GM23338 (cell line): ENCODE measurements around the gene NPAS3. TPM values are rescaled to one million over a fixed set of nuclear protein-coding genes. Genes with fewer than 3 reads are reported as not detected.

Experiments used
- ATAC-seq: fragments of 200-7000 bp; cut with Tn5 transposase; 3 replicates; pipeline ENCODE4 v1.9.1; 2020
- DNase-seq: peaks from one replicate; pipeline ENCODE4 v3.0.0-alpha.2; 2015; ENCODE audit warnings: low spot score
- H2AFZ ChIP-seq: fragments of 200-600 bp; sonication (generic); 2 replicates; pipeline ENCODE4 v1.8.0; 2016; ENCODE audit warnings: antibody characterized with exemption, mild to moderate bottlenecking, moderate library complexity
- H3F3A ChIP-seq: fragments of 200-600 bp; sonication (generic); replicated peaks from 2 replicates; pipeline ENCODE4 v1.8.0; 2017; ENCODE audit warnings: antibody characterized with exemption, mixed run types, low read depth
- H3K27ac ChIP-seq: fragments of 200-600 bp; sonication (generic); 2 replicates; pipeline ENCODE4 v1.6.1; 2016; ENCODE audit warnings: low read depth
- H3K27me3 ChIP-seq: fragments of 200-600 bp; sonication (generic); 2 replicates; pipeline ENCODE4 v1.8.0; 2016; ENCODE audit warnings: mild to moderate bottlenecking, mixed run types, moderate library complexity; ENCODE audit not compliant: insufficient read depth
- H3K36me3 ChIP-seq: fragments of 200-600 bp; sonication (generic); 2 replicates; pipeline ENCODE4 v1.8.0; 2016; ENCODE audit warnings: mild to moderate bottlenecking; ENCODE audit not compliant: insufficient read depth
- H3K4me1 ChIP-seq: fragments of 200-600 bp; sonication (generic); 2 replicates; pipeline ENCODE4 v1.8.0; 2016; ENCODE audit warnings: mild to moderate bottlenecking, moderate library complexity; ENCODE audit not compliant: insufficient read depth
- H3K4me2 ChIP-seq: fragments of 200-600 bp; sonication (generic); 2 replicates; pipeline ENCODE4 v1.7.1; 2017; ENCODE audit warnings: mixed run types
- H3K4me3 ChIP-seq: fragments of 200-600 bp; sonication (generic); 2 replicates; pipeline ENCODE4 v1.6.1; 2016; ENCODE audit warnings: mixed run types
- H3K79me2 ChIP-seq: fragments of 200-600 bp; sonication (generic); replicated peaks from 2 replicates; pipeline ENCODE4 v1.8.0; 2017; ENCODE audit warnings: mild to moderate bottlenecking; ENCODE audit not compliant: insufficient read depth
- H3K9me2 ChIP-seq: fragments of 200-600 bp; sonication (generic); 2 replicates; pipeline ENCODE4 v1.8.0; 2017; ENCODE audit not compliant: insufficient read depth
- H4K20me1 ChIP-seq: fragments of 200-600 bp; sonication (generic); replicated peaks from 2 replicates; pipeline ENCODE4 v1.8.0; 2017; ENCODE audit warnings: mild to moderate bottlenecking; ENCODE audit not compliant: insufficient read depth
- H3K27ac Mint-ChIP-seq: 2 replicates; pipeline ENCODE4 v1.8.0; 2020; ENCODE audit warnings: inconsistent platforms, mild to moderate bottlenecking, moderate library complexity, mixed read lengths
- H3K27me3 Mint-ChIP-seq: 3 replicates; pipeline ENCODE4 v1.8.0; 2022; ENCODE audit warnings: low read depth, mild to moderate bottlenecking, moderate library complexity, mixed read lengths, inconsistent platforms; ENCODE audit not compliant: insufficient read depth, poor library complexity
- H3K36me3 Mint-ChIP-seq: 3 replicates; pipeline ENCODE4 v1.8.0; 2021; ENCODE audit warnings: low read depth, mild to moderate bottlenecking, inconsistent platforms, moderate library complexity, mixed read lengths
- H3K4me1 Mint-ChIP-seq: 3 replicates; pipeline ENCODE4 v1.8.0; 2020; ENCODE audit warnings: mild to moderate bottlenecking, inconsistent platforms, mixed read lengths
- H3K4me3 Mint-ChIP-seq: 3 replicates; pipeline ENCODE4 v1.8.0; 2021; ENCODE audit warnings: moderate library complexity, mild to moderate bottlenecking, inconsistent platforms, mixed read lengths
- H3K9me3 Mint-ChIP-seq: 3 replicates; pipeline ENCODE4 v1.8.0; 2020; ENCODE audit warnings: moderate library complexity, mild to moderate bottlenecking, inconsistent platforms, mixed read lengths
- JUNB ChIP-seq: IDR thresholded peaks from one replicate; pipeline ENCODE4 v1.6.1; 2016; ENCODE audit warnings: antibody characterized with exemption; ENCODE audit not compliant: unreplicated experiment
- STAT1 ChIP-seq: IDR thresholded peaks from one replicate; pipeline ENCODE4 v1.6.1; 2016; ENCODE audit warnings: antibody characterized with exemption; ENCODE audit not compliant: unreplicated experiment
- ZNF331 ChIP-seq: fragments of 250-450 bp; sonication (Bioruptor Pico); IDR thresholded peaks from 2 replicates; pipeline ENCODE4 v1.5.0; 2020; ENCODE audit warnings: low read depth, mild to moderate bottlenecking, moderate library complexity
- polyA plus RNA-seq: library from polyadenylated mRNA; unstranded; fragments of >200 nt; fragmentation: Nextera tagmentation; extraction: Ambion mirVana; gene quantifications from 2 replicates; pipeline ENCODE4 v1.2.1, GENCODE V29; 2016
- total RNA-seq: library from RNA; depleted of rRNA; stranded (reverse); fragments of >200 nt; shearing (Covaris generic); gene quantifications from 2 replicates; pipeline ENCODE4 v1.2.3, GENCODE V29; 2014
- TF ChIP-seq, protein P1 (sequence below): IDR thresholded peaks from one replicate; pipeline ENCODE4 v1.6.1; 2018; ENCODE audit warnings: antibody characterized with exemption; ENCODE audit not compliant: unreplicated experiment
- TF ChIP-seq, protein P2 (sequence below): fragments of 250-450 bp; sonication (Bioruptor Pico); IDR thresholded peaks from 2 replicates; pipeline ENCODE4 v1.5.0; 2020; ENCODE audit warnings: mild to moderate bottlenecking, moderate library complexity

NPAS3 gene
- total and polyA plus RNA-seq, 2 experiments from 2014 or later, result 0.17 to 0.19 TPM

DNA sequence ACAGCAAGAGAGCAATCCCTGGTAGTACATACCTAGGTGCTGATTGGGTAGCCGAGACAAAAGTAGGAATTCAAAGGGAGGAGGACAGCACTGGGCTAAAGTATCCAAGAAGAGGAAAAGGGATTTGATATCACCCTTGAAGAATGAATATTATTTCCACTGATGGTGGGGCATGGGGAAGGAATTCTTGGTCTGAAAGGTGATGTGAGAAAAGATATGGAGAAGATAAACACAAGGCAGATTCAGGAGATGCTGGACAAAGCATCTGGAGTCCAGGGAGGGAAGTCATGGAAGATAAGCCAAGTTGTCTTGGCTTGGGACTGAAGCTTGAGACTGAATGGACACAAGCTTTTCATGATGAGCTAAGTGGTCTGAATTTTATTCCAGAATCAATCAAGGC, 818.2 kb downstream of the NPAS3 start:
- H3K4me1 Mint-ChIP-seq, result peaks cover 5% of the 10 kb centered on the region; the same call in 2 of the 3 replicates
- H4K20me1 ChIP-seq, result no peaks in the 10 kb centered on the region
- H3K27ac Mint-ChIP-seq, result no peak overlapping the region
- H3K4me2 ChIP-seq, result no peak overlapping the region
- no peak overlapping the region for H3K4me3 ChIP-seq
- DNase-seq (no peak), ATAC-seq (no peak)
- peaks cover 3% of the 10 kb centered on the region; the same call in 1 of the 2 replicates for H3K4me1 ChIP-seq
- TF ChIP-seq STAT1 (no peak), ZNF331 (CRISPR knock-in tag) (no peak), JUNB (no peak)
- TF ChIP-seq, protein P1, sequence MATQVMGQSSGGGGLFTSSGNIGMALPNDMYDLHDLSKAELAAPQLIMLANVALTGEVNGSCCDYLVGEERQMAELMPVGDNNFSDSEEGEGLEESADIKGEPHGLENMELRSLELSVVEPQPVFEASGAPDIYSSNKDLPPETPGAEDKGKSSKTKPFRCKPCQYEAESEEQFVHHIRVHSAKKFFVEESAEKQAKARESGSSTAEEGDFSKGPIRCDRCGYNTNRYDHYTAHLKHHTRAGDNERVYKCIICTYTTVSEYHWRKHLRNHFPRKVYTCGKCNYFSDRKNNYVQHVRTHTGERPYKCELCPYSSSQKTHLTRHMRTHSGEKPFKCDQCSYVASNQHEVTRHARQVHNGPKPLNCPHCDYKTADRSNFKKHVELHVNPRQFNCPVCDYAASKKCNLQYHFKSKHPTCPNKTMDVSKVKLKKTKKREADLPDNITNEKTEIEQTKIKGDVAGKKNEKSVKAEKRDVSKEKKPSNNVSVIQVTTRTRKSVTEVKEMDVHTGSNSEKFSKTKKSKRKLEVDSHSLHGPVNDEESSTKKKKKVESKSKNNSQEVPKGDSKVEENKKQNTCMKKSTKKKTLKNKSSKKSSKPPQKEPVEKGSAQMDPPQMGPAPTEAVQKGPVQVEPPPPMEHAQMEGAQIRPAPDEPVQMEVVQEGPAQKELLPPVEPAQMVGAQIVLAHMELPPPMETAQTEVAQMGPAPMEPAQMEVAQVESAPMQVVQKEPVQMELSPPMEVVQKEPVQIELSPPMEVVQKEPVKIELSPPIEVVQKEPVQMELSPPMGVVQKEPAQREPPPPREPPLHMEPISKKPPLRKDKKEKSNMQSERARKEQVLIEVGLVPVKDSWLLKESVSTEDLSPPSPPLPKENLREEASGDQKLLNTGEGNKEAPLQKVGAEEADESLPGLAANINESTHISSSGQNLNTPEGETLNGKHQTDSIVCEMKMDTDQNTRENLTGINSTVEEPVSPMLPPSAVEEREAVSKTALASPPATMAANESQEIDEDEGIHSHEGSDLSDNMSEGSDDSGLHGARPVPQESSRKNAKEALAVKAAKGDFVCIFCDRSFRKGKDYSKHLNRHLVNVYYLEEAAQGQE, result no peak
- H3K36me3 Mint-ChIP-seq, result no peaks in the 10 kb centered on the region
- H3K36me3 ChIP-seq, result 0 out of 2 replicates have a peak, but pooled peaks cover 4% of the 10 kb centered on the region
- H3K4me3 Mint-ChIP-seq, result no peak overlapping the region
- H3K9me2 ChIP-seq, result peaks cover 10% of the 10 kb centered on the region; the same call in 1 of the 2 replicates
- H2AFZ ChIP-seq, result no peak overlapping the region
- H3K27ac ChIP-seq, result no peak overlapping the region
- peaks cover 2% of the 10 kb centered on the region for H3K27me3 Mint-ChIP-seq
- no peaks in the 10 kb centered on the region for H3F3A ChIP-seq
- no peaks in the 10 kb centered on the region for H3K9me3 Mint-ChIP-seq
- H3K27me3 ChIP-seq, result no peaks in the 10 kb centered on the region
- no peaks in the 10 kb centered on the region for H3K79me2 ChIP-seq

DNA sequence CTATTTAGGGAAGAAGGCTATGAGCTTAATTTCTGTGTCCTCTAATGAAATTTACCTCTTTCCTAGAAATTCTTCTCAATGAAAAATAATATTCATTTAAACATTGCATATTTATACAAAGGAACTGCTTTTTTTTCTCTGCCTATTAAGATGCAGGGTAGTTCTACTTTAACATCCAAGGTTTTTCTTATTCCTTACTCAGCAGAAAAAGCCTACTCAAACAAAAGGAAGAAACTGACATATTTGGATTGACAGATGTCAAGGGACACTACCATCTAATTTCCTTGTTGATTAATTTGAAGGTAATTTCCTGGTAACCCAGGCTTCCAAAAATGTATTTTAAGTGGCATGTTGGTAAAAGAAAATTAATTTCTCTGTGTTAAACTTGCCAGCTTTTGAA, 819.9 kb downstream of the NPAS3 start:
- H3K27ac Mint-ChIP-seq, result no peak overlapping the region
- DNase-seq (no peak), ATAC-seq (no peak)
- no peak overlapping the region for H3K4me2 ChIP-seq
- peaks cover 2% of the 10 kb centered on the region for H3K27me3 Mint-ChIP-seq
- H3K4me3 Mint-ChIP-seq, result no peak overlapping the region
- peaks cover 19% of the 10 kb centered on the region for H3K4me1 Mint-ChIP-seq
- TF ChIP-seq, protein P2, sequence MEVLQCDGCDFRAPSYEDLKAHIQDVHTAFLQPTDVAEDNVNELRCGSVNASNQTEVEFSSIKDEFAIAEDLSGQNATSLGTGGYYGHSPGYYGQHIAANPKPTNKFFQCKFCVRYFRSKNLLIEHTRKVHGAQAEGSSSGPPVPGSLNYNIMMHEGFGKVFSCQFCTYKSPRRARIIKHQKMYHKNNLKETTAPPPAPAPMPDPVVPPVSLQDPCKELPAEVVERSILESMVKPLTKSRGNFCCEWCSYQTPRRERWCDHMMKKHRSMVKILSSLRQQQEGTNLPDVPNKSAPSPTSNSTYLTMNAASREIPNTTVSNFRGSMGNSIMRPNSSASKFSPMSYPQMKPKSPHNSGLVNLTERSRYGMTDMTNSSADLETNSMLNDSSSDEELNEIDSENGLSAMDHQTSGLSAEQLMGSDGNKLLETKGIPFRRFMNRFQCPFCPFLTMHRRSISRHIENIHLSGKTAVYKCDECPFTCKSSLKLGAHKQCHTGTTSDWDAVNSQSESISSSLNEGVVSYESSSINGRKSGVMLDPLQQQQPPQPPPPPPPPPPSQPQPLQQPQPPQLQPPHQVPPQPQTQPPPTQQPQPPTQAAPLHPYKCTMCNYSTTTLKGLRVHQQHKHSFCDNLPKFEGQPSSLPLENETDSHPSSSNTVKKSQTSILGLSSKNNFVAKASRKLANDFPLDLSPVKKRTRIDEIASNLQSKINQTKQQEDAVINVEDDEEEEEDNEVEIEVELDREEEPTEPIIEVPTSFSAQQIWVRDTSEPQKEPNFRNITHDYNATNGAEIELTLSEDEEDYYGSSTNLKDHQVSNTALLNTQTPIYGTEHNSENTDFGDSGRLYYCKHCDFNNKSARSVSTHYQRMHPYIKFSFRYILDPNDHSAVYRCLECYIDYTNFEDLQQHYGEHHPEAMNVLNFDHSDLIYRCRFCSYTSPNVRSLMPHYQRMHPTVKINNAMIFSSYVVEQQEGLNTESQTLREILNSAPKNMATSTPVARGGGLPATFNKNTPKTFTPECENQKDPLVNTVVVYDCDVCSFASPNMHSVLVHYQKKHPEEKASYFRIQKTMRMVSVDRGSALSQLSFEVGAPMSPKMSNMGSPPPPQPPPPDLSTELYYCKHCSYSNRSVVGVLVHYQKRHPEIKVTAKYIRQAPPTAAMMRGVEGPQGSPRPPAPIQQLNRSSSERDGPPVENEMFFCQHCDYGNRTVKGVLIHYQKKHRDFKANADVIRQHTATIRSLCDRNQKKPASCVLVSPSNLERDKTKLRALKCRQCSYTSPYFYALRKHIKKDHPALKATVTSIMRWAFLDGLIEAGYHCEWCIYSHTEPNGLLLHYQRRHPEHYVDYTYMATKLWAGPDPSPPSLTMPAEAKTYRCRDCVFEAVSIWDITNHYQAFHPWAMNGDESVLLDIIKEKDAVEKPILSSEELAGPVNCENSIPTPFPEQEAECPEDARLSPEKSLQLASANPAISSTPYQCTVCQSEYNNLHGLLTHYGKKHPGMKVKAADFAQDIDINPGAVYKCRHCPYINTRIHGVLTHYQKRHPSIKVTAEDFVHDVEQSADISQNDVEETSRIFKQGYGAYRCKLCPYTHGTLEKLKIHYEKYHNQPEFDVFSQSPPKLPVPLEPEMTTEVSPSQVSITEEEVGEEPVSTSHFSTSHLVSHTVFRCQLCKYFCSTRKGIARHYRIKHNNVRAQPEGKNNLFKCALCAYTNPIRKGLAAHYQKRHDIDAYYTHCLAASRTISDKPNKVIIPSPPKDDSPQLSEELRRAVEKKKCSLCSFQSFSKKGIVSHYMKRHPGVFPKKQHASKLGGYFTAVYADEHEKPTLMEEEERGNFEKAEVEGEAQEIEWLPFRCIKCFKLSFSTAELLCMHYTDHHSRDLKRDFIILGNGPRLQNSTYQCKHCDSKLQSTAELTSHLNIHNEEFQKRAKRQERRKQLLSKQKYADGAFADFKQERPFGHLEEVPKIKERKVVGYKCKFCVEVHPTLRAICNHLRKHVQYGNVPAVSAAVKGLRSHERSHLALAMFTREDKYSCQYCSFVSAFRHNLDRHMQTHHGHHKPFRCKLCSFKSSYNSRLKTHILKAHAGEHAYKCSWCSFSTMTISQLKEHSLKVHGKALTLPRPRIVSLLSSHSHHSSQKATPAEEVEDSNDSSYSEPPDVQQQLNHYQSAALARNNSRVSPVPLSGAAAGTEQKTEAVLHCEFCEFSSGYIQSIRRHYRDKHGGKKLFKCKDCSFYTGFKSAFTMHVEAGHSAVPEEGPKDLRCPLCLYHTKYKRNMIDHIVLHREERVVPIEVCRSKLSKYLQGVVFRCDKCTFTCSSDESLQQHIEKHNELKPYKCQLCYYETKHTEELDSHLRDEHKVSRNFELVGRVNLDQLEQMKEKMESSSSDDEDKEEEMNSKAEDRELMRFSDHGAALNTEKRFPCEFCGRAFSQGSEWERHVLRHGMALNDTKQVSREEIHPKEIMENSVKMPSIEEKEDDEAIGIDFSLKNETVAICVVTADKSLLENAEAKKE (CRISPR knock-in tag), result no peak
- TF ChIP-seq JUNB, result no peak
- no peaks in the 10 kb centered on the region for H4K20me1 ChIP-seq
- no peak overlapping the region for H3K4me3 ChIP-seq
- H3K9me3 Mint-ChIP-seq, result no peaks in the 10 kb centered on the region
- H3K9me2 ChIP-seq, result peaks cover 10% of the 10 kb centered on the region; the same call in 1 of the 2 replicates
- H3K36me3 ChIP-seq, result 0 out of 2 replicates have a peak, but pooled peaks cover 4% of the 10 kb centered on the region
- no peak overlapping the region for H2AFZ ChIP-seq
- no peaks in the 10 kb centered on the region for H3F3A ChIP-seq
- H3K27ac ChIP-seq, result no peak overlapping the region
- no peaks in the 10 kb centered on the region for H3K79me2 ChIP-seq
- peaks cover 16% of the 10 kb centered on the region for H3K4me1 ChIP-seq
- H3K36me3 Mint-ChIP-seq, result no peaks in the 10 kb centered on the region
- no peaks in the 10 kb centered on the region for H3K27me3 ChIP-seq
